Activated CD4-positive, alpha-beta T cell treated with anti-CD3 and anti-CD28 coated beads, Interleukin-2, Interleukin-6, amounts not matched to agents 100 ng/mL and 50 ng/mL, durations not matched to agents 16 hours and 8 hours (primary cell): ENCODE results near the gene RFESD.

Experiments used
- DNase-seq: peaks from one replicate; pipeline ENCODE4 v3.0.0-alpha.2; 2020

The RFESD gene

DNA sequence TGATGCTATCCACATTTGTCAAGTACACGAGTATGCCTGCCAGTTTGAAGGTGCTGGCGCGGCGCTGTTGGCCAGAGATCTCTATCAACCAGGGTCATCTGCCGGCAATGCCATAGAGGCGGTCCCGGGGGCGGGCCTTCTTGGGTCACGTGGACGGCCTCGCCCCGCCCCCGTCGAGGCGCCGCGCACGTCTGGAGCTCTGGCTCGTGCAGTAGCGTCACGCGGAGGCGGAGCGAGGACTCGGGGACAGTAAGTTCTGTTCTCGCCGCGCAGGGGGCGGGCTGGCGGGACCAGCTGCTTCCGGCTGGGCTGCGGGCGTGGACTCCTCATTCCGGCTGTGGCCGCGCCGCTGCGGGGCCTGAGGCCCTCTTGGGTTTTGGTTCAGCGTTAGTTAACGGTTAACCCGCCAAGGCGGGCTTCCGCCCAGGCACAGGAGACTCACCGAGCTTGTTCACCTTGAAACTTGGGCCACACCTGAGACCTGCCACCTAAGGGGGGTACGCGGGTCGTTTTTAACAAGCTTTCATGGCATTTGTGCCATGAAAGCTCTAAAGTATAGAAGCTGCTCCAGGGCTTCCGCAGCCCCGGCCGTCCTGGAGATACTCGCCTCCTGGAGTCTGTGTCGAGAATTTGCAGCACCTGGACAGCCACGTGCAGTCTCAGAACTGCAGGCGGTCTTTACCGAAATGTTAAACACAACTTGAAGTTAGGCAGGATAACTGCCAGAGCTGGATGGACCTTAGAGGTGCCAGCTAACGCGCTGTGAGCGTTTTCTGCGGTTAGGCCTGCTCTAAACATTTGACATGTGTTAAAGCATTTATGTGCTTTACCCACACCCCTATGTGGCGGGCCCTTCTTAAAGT lies at the start of gene RFESD:
Gene RFESD (plus strand): TSS at position 209 of the 863 bp plus-strand sequence. CDS start 5,495 bp downstream, outside the sequence.
- peak; percentile 98 for DNase-seq

DNA sequence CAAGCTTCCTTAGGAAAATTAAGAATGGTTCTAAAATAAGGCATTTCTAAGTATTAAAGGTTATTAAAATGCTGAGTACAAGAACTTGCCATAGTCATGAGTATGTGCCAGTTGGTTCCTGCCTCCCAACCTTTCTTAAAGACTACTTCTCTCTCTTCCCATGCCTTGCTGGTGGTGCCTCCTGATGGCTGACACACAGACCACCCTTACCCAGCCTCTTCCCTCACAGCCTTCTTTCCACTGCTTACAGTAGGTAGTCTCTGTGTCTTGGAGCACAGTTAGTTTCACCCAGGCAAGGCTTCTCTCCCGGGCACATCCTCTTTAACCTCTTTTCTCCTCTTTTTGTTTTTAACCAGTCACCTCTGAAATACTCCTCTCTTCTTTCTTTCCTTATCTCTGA lies 47.3 kb upstream of the RFESD start:
- no peak for DNase-seq

DNA sequence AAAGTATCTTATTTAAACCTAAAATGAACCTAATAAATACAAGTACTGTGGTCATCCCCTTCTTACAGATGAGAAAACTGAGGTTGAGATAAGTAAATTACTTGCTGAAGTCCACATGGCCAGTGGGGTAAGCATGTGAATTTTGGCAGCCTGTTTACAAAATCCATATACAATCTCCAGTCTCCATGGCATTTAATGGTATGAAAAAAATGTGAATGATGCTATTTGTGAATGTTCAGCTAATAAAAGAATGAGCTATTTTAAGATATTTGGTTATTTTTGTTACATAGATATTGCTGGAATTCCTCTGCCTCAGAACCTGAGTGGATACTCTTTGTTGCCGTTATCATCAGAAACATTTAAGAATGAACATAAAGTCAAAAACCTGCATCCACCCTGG lies 46.0 kb upstream of the RFESD start:
- no peak for DNase-seq

DNA sequence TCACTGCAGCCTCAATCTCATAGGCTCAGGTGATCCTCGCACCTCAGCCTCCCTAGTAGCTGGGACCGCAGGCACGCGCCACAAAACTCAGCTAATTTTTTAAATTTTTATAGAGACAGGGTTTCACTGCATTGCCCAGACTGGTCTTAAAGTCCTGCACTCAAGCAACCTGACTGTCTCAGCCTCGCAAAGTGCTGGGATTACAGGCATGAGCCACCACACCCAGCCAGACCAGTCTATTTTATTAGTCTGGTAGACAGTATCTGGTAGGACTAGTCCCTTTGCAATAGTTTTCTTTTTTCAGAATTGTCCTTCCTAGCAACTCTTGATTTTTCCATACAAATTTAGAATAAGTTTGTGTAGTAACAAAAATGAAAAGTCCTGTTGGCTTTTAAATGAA lies 40.8 kb upstream of the RFESD start:
- no peak for DNase-seq

DNA sequence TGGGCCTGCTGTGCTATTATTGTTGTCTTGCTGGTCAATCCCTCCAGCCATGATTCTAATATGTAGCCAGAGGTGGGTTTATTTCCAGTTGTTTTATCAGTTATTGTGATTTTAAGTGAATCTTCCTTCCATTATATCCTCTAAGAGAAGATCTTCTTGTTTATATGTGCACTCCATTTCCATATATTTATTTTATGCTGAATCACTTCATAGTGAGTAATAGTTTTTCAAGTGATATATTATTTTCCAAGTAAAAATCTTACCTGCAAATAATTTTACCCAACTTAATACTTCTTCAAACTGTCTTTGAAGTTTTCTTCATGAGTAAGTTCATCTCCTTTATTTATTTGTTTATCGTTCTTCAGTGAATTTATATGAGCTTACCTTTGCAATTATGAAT lies 40.2 kb upstream of the RFESD start:
- DNase-seq = no peak

DNA sequence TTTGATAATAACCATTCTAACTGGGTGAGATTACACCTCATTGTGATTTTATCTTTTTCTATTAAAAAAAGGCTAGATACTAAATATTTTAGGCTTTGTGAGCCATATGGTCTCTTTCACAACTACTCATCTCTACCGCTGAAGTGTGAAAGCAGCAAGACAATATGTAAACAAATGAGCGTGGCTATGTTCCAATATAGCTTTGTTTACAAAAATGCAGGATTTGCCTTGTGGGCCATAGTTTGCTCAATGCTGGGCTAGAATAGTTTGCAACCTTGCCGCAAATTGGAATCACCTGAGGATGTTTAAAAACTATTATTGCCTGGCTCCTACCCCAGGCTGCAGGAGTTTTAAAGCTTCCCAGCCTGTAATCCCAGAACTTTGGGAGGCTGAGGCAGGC lies 36.9 kb upstream of the RFESD start:
- DNase-seq = no peak

DNA sequence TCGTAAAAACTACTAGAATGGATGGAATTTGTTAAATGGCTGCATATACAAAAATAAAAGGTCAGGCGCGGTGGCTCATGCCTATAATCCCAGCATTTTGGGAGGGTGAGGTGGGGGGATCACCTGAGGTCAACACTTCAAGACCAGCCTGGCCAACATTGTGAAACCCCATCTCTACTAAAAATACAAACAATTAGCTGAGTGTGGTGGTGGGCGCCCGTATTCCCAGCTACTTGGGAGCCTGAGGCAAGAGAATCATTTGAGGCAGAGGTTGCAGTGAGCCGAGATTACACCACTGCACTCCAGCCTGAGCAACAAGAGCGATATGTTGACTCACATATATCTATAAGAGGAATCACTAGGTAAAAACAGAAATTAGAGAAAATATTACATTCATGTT lies 36.0 kb upstream of the RFESD start:
- DNase-seq = no peak

DNA sequence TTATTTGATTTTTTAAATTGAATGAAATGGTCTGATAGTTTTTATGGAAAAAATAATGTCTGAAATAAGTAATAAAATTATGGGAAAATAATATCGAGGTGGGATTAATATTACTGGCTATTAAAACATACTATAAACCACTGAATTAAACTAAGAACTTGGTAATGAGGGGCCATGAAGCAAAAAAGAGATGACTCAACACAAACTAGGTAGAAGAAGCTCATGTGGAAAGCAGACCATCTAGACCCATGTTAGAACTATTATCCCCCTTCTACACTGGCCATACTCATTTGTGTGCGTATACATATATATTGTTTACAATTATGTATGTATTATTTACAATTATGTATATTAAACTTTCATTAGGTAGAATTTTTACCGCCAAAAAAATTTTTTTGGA lies 35.2 kb upstream of the RFESD start:
- DNase-seq = no peak

DNA sequence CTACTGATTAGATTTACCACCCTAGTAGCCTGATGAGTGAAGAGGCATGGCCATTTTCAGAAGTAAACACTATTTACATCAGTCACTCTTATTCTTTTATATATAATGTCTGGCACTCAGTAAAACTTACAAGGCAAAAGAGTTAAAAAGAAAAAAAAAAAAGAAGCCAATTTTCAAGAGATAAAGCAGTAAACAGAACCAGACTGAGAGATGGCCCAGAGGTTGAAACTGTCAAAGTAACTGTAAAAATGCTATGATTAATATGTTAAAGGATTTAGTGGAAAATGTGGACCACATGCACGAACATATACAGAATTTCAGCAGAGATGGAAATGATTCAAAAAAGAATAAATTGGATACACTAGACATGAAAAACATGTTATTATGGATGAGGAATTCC lies 33.1 kb upstream of the RFESD start:
- no peak for DNase-seq

DNA sequence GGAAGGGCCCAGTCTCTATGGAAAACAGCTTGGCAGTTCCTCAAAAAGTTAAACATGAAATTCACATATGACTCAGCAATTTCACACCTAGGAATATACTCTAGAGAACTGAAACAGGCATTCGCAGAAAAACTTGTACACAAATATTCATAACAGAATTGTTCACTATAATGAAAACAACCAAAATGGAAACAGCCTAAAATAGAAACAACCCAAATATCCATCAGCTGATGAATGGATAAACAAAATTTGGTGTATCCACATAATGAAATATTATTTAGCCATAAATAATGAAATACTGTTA lies 31.5 kb upstream of the RFESD start:
- DNase-seq = peak; percentile 37

DNA sequence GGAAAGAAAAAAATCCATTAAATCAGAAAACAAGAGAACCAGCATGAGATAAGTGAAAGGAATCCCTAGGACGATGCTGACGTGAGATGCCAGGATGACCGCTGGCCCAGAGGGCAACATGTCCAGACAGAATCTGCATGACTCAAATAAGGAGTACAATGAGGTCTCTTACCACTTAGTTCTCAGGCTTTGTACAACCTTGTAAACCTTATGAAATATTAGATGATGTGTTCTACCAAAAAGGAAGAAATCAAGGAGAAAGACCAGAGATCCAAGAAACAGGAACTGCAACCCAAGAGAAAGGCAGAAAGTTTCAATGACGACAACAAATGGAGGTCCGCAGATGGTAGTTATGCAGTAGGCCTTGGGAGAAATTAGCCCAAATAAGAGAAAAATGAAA lies 29.5 kb upstream of the RFESD start:
- no peak for DNase-seq

DNA sequence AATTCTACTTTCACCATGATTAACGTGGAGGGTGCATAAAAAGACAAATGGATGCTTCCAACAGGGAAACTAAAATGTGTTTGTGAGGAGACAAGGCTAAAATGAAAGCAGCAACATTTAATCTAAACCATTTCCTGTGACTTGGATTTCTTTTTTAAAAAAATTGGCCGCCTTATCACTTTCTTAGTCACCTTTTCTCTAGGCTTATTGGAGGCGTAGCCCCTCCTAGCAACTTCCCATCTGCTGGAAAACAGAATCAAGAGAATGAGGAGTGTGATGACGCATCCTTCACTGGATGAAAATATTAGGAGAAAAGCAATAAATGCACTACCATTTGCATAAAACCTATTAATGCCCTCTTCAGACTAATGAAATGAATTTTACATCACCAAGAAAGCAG lies 27.5 kb upstream of the RFESD start:
- DNase-seq = no peak

DNA sequence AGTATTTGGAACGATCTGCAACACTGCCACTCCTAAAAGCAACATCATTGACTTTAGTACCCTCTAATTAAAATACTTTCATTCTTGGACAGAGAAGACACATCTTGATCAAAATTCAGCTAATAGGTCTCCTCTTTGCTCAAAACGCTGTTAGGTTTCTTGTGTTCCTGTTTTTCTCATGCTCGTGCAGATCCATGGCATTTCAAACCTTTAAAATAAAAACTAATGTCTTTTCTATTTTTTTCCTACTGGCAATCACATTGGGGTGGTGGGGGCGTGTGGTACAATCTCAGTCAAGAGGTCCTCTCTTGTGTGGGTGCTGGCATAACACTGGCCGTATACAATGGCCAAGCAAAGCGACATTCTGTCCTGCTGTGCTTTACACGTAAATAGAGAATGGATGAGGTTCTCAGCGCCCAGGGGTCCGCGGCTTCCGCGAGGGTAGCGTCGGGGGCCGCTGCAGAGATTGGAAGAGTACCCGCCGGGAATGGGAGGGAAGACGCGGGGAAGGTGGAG lies 27.0 kb upstream of the RFESD start:
- no peak for DNase-seq

DNA sequence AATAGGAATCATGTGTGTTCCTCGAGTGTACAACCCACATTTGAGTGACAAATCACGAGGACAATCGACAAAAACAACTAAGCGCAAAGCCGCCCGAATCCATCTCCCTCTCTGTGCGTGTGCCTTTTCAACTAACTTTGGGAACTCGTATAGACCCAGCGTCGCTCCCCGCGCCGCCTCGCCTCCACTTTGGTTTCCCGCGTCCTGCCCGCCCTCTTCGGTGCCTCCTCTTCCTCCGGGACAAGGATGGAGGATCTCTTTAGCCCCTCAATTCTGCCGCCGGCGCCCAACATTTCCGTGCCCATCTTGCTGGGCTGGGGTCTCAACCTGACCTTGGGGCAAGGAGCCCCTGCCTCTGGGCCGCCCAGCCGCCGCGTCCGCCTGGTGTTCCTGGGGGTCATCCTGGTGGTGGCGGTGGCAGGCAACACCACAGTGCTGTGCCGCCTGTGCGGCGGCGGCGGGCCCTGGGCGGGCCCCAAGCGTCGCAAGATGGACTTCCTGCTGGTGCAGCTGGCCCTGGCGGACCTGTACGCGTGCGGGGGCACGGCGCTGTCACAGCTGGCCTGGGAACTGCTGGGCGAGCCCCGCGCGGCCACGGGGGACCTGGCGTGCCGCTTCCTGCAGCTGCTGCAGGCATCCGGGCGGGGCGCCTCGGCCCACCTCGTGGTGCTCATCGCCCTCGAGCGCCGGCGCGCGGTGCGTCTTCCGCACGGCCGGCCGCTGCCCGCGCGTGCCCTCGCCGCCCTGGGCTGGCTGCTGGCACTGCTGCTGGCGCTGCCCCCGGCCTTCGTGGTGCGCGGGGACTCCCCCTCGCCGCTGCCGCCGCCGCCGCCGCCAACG lies 26.3 kb upstream of the RFESD start, which contains the start of gene GPR150:
Gene GPR150 (plus strand): TSS at position 58 of the 840 bp plus-strand sequence. CDS start 189 bp downstream, at position 247.
- peak; percentile 63 for DNase-seq

DNA sequence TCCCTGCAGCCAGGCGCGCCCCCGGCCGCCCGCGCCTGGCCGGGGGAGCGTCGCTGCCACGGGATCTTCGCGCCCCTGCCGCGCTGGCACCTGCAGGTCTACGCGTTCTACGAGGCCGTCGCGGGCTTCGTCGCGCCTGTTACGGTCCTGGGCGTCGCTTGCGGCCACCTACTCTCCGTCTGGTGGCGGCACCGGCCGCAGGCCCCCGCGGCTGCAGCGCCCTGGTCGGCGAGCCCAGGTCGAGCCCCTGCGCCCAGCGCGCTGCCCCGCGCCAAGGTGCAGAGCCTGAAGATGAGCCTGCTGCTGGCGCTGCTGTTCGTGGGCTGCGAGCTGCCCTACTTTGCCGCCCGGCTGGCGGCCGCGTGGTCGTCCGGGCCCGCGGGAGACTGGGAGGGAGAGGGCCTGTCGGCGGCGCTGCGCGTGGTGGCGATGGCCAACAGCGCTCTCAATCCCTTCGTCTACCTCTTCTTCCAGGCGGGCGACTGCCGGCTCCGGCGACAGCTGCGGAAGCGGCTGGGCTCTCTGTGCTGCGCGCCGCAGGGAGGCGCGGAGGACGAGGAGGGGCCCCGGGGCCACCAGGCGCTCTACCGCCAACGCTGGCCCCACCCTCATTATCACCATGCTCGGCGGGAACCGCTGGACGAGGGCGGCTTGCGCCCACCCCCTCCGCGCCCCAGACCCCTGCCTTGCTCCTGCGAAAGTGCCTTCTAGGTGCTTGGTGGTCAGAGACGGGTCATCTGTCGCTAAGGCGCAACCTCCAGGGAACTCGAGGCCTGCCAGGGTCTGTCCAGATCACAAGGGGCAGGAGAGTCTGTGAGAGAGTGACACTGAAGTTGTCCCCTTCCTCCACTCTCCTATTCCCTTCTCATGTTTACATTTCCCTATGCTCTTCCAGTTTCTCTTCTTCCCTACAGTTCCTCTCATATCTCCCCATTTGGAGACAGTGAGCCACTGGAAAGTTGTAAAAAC lies 25.4 kb upstream of the RFESD start:
- DNase-seq = peak; percentile 55

DNA sequence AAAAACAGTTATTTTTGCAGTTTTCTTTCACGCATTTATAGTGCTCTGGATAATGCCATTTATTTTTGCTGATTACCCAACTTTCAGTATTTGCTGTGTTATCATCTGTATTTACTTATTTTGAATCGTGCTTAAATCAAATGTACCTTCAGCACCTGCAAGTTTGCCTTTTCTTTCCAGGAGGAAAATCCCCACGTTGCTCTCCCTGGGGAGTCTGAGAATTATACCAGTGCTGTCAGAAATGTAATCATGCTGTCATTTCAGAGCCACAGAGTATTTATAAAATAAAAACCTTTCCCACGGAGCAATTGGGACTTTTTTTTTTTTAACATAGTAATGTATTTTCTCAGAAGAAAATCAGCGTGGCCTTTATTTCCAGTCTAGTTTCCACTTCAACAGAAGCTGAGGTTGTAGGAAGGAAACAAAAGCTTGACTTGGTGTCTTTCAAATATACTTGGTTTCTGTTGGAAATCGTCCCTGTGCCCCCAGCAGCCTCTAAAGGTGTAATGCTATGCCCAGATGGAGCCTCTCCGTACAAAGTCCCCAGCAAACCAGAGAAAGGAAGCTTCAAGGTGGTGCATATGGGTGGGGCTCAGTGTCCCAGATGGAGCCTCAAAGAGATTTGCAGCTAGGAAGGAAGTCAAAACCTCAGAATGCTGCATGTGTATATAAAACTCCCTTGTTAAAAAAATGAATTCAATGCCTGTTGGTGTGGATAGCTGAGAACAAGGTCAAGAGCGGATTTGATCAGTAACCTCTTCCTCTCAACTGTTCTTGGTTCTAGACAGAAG lies 24.5 kb upstream of the RFESD start:
- DNase-seq = peak; percentile 10

DNA sequence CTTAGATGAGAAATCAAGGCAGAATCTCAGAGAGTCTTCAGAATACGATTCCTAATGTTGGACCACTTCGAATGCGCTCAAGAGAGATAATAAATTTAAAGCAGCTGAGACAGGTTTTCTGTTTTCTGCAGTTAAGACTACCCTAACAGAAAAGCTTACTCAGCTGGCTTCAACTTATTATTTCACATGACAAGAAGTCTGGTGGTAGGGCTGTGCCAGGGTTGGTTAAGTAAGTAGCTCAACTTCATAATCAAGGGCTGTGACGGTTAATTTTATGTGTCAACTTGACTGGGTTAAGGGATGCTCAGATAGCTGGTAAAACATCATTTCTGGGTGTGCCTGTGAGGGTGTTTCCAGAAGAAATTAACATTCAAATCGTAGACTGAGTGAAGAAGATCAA lies 22.9 kb upstream of the RFESD start:
- no peak for DNase-seq

DNA sequence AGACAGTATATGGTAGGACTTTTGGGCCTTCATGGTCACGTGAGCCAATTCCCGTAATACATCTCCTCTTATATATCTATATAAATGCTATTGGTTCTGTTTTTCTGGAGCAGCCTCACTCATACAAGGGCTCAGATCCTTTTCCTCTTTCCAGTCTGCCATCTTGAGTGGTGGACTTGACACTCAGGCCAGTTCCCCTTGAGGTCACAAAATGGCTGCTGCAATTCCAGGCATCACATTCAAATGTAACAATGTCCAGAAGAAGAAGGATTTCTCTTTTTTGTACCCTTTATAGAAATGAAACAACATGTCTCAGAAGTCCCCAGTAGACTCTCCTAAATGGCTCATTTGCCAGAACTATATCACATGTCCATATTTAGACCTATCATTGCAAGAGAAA lies 22.2 kb upstream of the RFESD start:
- no peak for DNase-seq

DNA sequence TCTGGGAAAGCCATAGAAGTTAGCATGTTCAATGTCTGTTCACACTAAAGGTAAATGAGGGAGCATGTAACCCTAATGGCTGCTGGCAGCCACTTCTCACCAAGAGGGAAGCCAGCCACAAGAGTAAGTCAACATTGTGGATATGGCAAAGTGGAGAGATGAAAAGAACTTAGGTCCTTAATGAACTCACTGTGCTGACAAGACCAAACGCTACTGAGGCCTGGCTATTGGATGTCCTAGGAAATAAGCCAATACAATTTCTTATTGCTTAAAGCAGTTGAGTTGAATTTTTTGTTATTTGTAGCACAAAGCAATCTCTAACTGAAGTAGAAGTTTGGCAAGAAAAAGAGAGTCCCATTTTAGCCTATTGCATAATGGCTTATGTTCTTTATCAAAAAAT lies 19.9 kb upstream of the RFESD start:
- no peak for DNase-seq

DNA sequence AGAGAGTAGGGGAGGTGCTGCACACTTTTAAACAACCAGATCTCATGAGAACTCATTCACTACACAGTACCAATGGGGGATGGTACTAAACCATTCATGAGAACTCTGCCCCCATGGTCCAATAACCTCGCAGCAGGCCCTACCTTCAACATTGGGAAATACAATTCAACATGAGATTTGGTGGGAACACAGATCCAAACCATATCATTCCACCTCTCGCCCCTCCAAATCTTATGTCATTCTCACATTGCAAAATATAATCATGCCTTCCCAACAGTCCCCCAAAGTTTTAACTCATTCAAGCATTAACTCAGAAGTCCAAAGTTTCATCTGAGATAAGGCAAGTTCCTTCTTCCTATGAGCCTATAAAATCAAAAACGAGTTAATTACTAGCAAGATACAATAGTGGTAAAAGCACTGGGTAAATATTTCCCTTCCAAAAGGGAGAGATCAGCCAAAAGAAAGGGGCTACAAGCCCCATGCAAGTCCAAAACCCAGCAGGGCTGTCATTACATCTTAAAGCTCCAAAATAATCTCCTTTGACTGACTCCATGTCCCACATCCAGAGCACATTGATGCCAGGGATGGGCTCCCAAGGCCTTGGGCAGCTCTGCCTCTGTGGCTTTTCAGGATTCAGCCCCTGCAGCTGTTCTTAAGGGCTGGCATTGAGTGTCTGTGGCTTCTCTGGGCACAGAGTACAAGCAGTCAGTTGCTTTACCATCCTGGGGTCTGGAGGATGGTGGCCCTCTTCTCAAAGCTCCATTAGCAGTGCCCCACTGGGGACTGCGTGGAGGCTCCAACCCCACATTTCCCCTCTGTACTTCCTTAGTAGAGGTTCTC lies 18.4 kb upstream of the RFESD start:
- DNase-seq = no peak

DNA sequence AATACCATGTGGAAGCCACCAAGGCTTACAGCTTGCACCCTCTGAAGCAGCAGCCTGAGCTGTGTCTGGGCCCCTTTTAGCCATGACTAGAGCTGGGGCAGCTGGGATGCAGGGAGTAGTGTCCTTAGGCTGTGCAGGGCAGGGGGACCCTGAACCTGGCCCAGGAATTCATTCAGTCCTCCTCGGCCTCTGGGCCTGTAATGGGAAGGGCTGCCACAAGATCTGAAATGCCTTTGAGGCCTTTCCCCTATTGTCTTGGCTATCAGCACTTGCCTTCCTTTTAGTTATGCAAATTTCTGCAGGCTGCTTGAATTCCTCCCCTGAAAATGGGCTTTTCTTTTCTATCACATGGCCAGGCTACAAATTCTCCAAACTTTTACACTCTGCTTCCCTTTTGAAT lies 17.6 kb upstream of the RFESD start:
- no peak for DNase-seq
